Forelimb muscle (tissue), 1 donor: ENCODE measurements around the gene FOXL2. TPM values are rescaled to one million over a fixed set of nuclear protein-coding genes. Genes with fewer than 3 reads are reported as not detected.

Source experiments
- DNase-seq: peaks from one replicate; pipeline ENCODE4 v3.0.0-alpha.2; 2013; ENCODE audit warnings: low read depth
- polyA plus RNA-seq: library from polyadenylated mRNA; unstranded; fragments of 120-200 nt; gene quantifications from one replicate; pipeline ENCODE4 v1.2.1, GENCODE V29; 2013; ENCODE audit not compliant: insufficient read length

FOXL2 gene
- polyA plus RNA-seq, 1 donor = not detected

- DNase-seq = no peak
These were observed 951 bp downstream of the FOXL2 start for GRCh38 chr3:138945709-138946662.

GRCh38 chr3:138944929-138945708 lies 1.8 kb downstream of the FOXL2 start:
- no peak for DNase-seq

- DNase-seq = no peak
These were observed 2.3 kb downstream of the FOXL2 start for GRCh38 chr3:138944654-138944928.

GRCh38 chr3:138943724-138944653 lies 2.9 kb downstream of the FOXL2 start:
- no peak for DNase-seq

GRCh38 chr3:138942861-138943623 lies 3.9 kb downstream of the FOXL2 start:
- no peak for DNase-seq

GRCh38 chr3:138942271-138942670 lies 4.7 kb downstream of the FOXL2 start:
- no peak for DNase-seq

GRCh38 chr3:138941259-138941885 lies 5.6 kb downstream of the FOXL2 start:
- DNase-seq = no peak

GRCh38 chr3:138940446-138940845 lies 6.5 kb downstream of the FOXL2 start:
- DNase-seq = no peak

GRCh38 chr3:138939561-138940241 lies 7.2 kb downstream of the FOXL2 start:
- DNase-seq = no peak

- no peak for DNase-seq
These were observed 7.9 kb downstream of the FOXL2 start for GRCh38 chr3:138938877-138939560.

- DNase-seq = no peak
These were observed 8.7 kb downstream of the FOXL2 start for GRCh38 chr3:138938056-138938876.

- DNase-seq = no peak
These were observed 9.3 kb downstream of the FOXL2 start for GRCh38 chr3:138937690-138938055.

GRCh38 chr3:138936741-138937689 lies 9.9 kb downstream of the FOXL2 start:
- no peak for DNase-seq

- no peak for DNase-seq
These were observed 10.8 kb downstream of the FOXL2 start for GRCh38 chr3:138935863-138936740.

GRCh38 chr3:138935505-138935862 lies 11.5 kb downstream of the FOXL2 start:
- no peak for DNase-seq

- no peak for DNase-seq
These were observed 12.8 kb downstream of the FOXL2 start for GRCh38 chr3:138933981-138934691.
